Measurements from ENCODE around the gene SLC35F3.
A peak's percentile ranks its signal among the peaks of the same experiment; 100 is the strongest.

Gene SLC35F3

DNA sequence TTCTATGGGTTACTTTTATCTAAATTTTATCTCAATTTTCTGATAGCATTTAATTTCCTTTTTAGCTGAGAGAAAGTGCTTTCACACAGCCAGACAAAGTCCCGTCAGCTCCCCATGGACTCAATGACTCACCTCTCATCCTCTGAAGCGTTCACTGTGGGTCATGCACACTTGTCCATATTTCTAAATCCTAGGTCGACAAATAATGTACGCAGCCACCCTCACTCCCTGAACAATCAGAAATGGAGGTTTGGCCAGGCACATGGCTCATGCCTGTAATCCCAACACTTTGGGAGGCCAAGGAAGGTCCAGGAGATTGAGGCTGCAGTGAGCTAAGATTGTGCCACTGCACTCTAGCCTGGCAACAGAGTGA, 426.4 kb downstream of the SLC35F3 start:
- no peak for DNase-seq

DNA sequence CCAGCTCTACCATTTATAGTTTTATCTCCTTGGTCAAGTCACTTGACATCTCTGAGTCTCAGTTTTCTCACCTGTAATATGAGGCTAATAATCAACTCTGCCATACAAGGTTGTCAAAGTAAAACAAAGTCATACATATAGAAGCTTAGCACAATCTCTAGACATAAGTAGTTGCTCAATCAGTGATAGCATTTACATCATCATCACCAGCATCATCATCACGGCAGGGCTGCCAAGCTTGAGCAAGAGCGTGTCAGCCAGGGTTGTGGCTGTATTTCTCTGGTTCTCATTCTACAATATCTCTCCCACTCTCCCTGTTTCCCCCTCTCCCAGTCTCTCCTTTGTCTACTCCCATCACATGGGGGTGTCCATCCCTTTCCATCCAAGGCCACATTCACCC, 427.0 kb downstream of the SLC35F3 start:
- no peak for DNase-seq

DNA sequence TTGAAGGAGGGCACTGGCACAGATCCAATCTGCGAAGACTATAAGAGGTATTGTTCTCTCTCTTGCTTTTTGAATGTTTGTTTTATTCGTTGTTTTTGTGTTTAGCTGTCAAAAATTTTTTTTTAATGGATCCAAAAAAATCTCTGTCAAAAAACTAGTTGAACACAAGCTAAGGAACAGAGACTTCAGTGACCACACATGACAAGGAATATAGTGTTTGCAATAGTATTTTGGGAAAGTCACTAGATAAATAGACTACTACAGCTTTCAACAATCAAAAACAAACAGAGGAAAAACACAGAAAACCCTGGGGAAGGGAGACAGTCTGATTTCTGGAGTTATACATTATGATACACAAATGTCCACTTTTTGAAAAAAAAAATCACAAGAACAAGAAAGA, 431.9 kb downstream of the SLC35F3 start:
- DNase-seq, result no peak

DNA sequence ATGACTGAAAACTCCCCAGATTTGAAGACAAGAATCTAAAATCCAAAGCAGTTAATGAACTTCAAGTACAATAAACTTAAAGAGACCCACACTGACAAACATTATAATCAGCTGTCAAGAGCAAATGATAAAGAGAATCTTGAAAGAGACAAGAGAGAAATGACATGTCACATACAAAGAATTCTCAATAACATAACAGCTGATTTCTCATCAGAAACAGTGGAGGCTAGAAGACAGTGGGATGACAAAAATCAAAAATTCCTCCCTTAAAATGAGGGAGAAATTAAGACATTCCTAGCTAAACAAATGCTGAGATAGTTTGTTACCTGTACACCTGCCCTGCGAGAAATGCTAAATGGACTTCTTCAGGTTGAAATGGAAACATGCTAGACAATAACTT, 432.8 kb downstream of the SLC35F3 start:
- no peak for DNase-seq

DNA sequence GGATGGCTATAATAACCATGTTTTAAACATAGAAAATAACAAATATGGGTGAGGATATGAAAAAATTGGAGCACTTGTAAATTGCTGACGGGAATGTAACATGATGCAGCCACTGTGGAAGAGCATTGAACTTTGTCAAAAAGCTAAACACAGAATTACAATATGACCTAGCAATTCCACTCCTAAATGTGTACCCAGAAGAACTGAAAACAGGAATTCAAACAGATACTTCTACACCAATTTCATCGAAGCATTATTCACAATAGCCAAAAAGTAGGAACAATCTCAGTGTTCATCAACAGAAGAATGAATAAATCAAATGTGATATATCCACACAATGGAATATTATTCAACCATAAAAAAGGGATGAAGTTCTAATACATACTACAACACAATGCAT, 436.1 kb downstream of the SLC35F3 start:
- DNase-seq, result no peak

DNA sequence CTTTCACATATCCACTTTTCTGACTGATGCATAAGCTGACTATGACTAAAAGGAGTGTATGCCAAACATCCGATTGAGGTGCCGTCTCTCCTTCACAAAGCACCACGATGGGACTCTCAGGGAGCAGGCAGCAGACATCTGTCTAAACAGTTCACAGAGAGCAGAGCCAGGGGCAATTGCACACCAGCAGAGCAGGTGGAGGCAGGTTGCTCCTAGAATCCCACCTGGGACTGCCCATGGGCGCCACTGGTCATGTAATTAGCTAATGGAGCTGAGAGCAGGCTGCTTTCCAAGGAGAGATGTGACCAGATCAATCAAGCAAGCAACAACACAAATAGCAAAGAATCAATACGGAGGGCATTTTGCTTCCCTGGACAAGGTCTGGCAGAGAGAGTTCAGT, 438.3 kb downstream of the SLC35F3 start:
- DNase-seq, result no peak

DNA sequence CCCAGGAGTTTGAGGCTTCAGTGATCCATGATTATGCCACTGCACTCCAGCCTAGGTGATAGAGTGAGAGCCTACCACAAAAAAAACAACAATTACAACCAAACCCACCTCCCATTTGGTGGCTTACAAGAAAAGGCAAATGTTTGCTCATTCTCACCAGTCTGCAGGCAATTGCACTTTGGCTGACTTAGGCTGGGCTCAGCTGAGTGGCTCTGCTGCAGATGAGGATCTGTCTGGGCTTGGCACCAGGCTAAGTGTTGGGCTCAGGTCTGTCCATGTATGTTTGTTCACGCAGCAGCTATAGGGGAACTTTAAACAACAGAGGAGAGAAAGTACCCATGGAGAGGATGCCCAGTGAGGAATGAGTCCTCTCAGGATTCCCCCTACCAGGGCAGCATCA, 440.8 kb downstream of the SLC35F3 start:
- DNase-seq, result no peak

DNA sequence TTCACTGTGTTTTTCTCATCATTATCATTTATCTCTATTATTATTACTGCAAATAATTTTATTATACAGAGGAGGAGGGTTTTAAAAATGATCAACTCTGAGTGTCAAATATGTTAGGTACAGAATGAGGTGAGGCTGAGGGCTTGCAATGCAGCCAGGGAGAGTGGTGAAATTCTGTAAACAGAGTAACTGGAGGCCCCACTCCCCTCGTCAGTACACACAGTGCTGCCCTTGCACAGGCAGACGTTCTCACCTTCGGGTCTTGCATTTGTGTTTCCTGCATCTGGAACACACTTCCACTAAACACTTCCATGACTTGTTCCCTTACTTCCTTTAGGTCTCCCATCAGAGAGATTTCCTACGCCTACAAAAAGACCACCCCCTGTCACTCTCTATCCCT, 444.5 kb downstream of the SLC35F3 start:
- DNase-seq, result no peak

DNA sequence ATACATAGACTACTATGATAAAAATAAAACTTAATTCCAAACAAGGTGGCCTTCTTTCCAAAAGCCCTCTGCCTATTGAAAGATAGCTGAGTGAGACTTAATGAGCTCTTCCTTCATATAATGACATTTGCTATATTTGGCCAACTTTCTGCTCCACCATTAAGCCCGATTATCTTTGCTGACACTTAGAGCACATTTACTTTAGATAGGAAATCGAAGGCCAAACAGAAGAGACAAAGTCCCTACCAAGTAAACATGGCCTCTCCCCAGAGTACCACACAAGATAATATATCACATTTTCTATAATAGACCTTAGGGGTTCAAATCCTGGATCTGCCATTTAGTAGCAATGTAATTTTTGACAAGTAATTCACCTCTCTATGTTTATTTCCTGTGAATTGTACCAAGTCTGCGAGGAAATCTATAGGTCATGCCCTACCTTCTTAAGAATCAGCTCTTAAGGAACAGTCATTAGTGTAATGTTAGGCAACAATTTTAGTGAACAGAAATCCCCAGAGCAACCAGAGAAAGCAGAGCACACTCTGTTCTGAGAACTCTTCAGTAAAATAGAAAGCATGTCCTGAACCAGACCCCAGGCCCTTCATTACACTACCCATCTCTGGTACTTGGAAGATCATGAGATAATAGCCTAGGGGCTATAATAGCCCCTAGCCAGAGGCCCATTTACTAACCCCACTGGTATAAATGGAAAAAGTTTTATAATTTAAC, 451.5 kb downstream of the SLC35F3 start:
- no peak for DNase-seq

DNA sequence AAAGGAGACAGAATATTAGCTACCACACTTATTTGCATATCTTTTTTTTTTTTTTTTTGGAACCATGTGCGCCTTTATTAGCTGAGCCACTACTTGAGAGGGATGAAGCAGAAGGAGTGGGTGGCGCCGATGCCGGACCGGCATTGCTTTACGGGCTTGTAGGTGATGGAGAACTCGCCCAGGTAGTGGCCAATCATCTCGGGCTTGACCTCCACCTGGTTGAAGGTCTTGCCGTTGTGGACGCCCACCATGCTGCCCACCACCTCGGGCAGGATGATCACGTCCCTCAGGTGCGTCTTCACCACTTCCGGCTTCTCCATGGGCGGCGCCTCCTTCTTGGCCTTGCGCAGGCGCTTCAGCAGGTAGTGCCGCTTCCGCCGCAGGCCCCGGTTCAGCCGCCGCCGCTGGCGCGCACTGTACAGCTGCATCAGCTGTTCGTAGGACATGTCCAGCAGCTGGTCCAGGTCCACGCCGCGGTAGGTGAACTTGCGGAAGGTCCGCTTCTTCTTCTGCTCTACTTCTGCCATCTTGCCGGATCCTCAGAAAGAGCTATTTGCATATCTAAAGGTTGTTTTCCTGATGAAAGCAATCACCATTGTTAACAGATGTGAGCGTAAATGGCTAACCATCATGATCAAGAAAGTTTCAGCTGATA, 452.3 kb downstream of the SLC35F3 start:
- peak; percentile 38 for DNase-seq

DNA sequence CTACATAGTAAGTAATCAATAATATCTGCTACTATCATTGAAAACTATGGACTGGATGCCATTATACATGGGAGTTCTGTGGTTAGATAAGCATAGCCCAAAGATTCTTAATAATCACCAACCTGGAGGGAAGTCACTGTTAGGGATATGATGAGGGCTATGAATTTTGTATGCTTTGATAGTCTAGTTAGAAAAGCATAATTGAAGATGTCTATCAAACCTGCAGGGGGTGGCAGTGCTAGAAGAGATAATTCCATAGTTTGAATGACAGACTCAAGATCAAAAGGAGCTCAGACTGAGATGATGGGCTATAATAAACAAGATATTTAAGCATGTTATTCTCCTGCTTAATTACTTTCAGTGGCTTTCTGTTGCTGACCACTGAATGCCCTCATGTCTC, 453.4 kb downstream of the SLC35F3 start:
- DNase-seq, result no peak

DNA sequence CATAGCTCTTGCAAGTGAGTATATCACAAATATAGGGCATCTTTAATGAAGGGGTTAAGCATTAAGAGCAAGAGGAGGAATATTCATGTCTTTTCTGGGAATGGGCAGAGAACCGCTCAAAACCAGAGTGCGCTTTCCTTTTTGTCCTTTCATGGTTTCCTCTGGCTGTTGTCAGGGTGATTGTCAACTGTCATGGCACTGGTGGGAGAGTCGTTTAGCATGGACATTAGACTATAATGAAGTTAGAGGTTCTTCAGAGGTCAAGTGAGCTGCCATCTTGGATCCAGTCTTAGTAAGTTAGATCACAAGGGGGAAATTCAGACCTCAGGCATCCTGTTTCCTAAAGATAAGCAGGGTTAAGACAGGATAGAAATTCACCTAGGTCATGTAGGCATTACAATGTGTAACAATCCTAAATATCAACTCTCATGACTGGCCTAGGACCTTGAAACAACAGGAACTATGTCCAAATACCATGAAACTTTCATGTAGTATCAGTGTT, 456.7 kb downstream of the SLC35F3 start:
- DNase-seq, result no peak

DNA sequence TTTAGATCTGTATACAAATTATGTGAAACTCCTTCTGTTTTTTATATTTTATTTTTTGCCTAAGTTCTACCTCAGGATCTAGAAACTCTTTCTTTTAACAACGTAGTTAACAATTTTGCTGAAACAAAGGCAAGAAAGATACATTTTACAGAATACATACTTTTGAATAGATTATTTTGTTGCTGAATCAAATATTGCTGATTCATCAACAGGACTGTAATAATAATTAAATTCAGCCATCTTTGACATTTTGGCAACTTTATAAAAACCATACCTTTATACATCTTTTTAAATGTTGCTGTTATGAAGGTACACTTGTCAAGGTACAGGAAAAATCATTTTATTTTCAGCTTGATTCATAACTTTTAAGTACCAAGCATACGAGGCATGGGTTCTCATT, 458.1 kb downstream of the SLC35F3 start:
- DNase-seq, result no peak

DNA sequence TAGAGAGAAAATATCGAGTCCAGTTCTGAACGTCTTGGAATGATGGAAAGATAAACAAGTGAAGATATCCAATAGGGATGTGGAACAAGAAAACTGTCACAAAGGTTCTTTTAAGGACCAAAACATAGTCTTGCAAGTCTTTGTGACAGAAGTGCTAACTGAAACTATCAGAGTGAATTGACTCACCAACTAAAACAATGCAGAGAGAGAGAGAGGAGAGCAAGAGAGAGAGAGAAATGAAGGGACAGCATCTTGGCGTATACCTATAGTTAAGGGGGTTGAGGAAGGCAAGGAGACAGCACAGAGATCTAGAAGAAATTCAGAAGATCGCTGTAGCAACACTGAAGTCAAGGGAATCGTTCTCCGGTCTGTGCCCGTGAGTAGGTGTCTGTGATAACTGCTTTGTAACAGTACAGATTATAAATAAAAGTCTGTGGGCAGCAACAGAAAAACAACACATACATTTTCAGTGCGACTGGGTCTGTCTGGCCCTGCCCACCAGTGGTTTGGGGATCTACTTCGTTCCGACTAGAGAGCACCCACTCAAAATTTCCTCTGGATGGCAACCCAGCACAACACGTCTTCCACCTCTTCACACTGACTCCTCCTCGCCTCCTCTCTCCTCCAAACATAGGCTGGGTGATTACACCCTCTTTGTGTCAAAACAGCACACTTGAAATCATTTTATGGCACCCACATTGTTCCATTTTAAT, 464.0 kb downstream of the SLC35F3 start:
- no peak for DNase-seq

DNA sequence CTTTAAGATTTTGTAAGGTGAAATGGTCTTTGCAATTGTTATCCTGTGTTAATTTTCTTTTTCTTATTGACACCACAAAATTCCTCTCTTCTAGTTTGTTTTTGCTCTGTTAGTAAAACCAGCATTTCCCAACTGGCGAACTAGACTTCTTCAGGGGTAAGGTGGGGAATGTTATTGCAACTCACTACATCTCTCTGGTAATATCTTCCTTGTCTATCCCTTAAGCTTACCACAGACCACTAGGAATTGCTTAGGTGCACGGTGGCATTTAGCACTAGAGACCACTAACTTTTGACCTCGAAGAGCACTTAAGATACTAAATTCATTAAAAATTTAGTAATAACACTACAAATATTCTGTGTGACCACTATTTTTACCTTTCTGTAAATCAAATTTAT, 464.6 kb downstream of the SLC35F3 start:
- no peak for DNase-seq

DNA sequence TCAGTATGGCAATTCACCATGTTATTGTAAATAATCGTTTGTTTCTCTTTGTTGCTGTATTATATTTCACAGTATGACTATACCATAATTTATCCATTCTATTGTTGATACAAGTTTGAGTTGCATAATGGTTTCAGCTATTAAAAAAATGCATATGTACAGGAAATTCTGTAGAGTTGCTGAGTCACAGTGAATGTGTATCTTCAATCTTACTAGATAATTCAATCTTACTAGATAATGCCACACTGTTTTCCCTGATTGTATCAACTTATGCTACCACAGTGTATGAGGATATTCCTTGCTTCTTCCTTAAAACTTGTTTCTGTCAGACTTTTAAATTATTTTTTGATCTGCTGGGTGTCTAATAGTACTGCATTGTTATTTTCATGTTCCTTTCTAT, 465.3 kb downstream of the SLC35F3 start:
- no peak for DNase-seq

DNA sequence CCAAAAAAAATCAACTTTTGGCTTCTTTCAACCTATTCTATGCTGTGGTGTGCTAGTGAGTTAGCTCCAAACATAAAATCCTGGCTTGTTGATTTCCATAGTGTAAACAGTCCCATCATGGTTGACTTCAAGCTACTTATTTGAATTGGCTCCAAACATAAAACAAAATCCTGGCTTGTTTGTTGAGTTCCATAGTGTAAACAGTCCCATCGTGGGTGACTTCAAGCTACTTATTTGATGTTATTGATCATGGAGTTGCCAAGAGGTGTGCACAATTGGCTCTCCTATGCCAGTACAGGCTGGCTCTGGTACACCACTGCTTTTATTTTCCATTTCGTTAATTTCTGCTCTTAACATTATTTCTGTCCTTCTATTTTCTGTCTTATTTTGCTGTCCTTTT, 466.9 kb downstream of the SLC35F3 start:
- DNase-seq, result no peak

DNA sequence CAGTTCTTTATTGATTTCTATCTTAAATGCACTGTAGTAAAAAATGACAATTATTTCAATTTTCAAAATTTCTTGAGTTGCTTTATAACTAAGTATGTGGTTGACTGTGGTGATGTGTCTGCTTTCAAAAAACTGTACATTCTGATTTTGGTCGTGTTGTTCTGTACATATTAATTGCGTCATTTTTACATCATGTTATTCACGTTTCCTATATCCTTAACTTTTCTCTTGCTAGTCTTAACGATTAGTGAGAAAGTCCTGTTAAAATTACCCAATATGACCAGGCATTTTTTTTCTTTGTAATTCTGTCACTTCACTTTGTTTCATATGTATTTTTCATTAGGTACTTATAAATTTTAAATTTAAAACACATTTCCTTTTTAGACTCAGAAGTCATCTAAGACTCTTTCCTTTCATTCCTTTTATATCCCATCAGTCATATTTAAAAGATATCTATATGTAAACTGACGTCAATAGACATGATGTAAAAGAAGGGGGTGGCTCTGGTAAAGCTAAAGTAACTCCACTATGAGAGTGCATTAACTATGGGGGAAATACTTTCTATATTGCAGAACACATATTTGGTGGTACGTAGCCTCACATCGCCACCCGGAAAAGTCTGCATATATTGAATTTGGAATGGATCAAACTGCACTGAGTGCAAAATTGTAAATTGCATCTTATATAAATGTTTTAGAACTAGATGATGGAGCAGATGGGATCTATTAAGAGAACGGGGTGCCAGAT, 467.7 kb downstream of the SLC35F3 start:
- no peak for DNase-seq

DNA sequence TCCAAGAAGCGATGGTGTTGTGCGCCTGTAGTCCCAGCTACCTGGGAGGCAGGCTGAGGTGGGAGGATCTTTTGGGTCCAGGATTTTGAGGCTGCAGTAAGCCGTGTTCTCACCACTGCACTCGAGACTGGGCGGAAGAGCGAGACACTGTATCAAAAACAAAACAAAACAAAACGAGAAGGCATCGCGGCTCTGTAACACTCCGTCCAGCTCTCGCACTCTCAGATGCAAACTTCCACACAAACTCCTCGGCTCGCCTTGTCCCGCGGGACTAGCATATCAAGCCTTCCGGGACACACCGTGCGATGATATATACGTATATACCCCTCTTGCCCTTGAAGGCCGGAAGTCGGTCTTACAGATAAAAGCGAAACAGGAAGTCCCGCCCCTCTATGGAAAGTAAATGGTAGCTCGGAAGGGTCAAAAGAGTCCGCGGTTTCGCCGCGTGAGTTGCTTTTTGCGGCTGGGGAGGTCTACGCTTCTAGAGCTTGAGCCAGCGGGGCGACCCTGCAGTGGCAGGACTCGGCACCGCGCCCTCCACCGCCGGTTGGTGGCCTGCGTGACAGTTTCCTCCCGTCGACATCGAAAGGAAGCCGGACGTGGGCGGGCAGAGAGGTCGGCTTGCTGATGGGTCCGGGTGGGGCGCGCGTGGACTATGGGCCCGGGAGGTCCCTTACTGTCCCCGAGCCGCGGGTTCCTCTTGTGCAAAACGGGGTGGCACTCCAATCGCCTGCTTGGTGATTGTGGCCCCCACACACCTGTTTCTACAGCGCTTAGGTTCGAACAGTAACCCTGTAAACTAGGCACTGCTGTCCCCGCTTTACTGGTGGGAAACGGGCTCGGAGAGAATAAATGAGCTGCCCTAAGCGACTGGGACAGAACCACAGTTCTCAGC, 468.8 kb downstream of the SLC35F3 start, which contains the start of gene COA6:
Gene COA6 (plus strand): TSS at position 393 of the 895 bp plus-strand sequence. CDS start 11 bp downstream, at position 404.
- peak; percentile 85 for DNase-seq

DNA sequence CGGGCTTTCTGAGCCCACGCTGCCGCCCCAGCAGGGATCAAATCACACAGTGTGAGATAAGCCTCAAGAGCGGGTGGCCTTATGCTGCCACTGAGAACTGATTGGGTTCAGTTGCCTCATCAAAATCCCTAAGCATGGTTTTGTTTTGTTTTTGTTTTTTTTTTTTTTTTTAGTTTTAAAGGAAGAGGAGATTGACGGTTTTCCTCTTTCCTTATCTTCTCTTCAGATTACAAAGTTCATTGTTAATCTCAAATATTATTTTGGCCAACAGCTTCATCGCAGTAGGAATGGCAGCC, 469.4 kb downstream of the SLC35F3 start:
- DNase-seq, result no peak

Data from activated CD4-positive, CD25-positive, alpha-beta regulatory T cell treated with anti-CD3 and anti-CD28 coated beads, Interleukin-2, amount 50 U/mL, for 72 hours (primary cell).